ENCODE measurements around the gene ZNF609. TPM values are rescaled to one million over a fixed set of nuclear protein-coding genes. Genes with fewer than 3 reads are reported as not detected.
A peak's percentile ranks its signal among the peaks of the same experiment; 100 is the strongest.

ZNF609 gene
- total and polyA plus RNA-seq, 4 donors: 8.1 to 54.2 (median 22.0) TPM

GRCh38 chr15:64515825-64516224 is 55.4 kb downstream of the ZNF609 start:
- Histone ChIP-seq H3K4me3 (no peak overlapping the region), H3K27ac (ENCODE audit: low read depth in 1 of 2, low read length in 1 of 2) (no peak overlapping the region), H3K9me3 (ENCODE audit: control insufficient read depth in 4 of 4, insufficient read depth in 3 of 4, low read length in 3 of 4) (no peaks in the 10 kb centered on the region), H3K27me3 (ENCODE audit: control insufficient read depth in 3 of 3, insufficient read depth in 3 of 3, low read length in 2 of 3) (no peaks in the 10 kb centered on the region), H3K36me3 (ENCODE audit: control insufficient read depth in 4 of 4, insufficient read depth in 4 of 4, low read length in 4 of 4) (no peaks in the 10 kb centered on the region), H3K4me1 (ENCODE audit: control insufficient read depth in 5 of 5, insufficient read depth in 5 of 5, low read length in 5 of 5) (peaks cover 0 to 14% (median 2%) of the 10 kb centered on the region in 5 donors), H3K9ac (ENCODE audit: insufficient read depth in 1 of 2, low read length in 2 of 2) (no peak overlapping the region)
- DNase-seq: no peak
- no peak for TF ChIP-seq CTCF (IDR thresholded peaks at IDR 0.05; ENCODE audit: control extremely low read depth, extremely low read depth)
- no peak for ATAC-seq (ENCODE audit: insufficient read depth, low FRiP score)
- WGBS, 2 donors: 90 to 92% methylated on average over 9 of the region's 9 CpGs

- Histone ChIP-seq H3K27me3 (ENCODE audit: control insufficient read depth in 3 of 3, insufficient read depth in 3 of 3, low read length in 2 of 3) (no peaks in the 10 kb centered on the region), H3K9me3 (ENCODE audit: control insufficient read depth in 4 of 4, insufficient read depth in 3 of 4, low read length in 3 of 4) (no peaks in the 10 kb centered on the region), H3K4me3 (no peak overlapping the region), H3K4me1 (ENCODE audit: control insufficient read depth in 5 of 5, insufficient read depth in 5 of 5, low read length in 5 of 5) (peaks cover 2 to 26% (median 7%) of the 10 kb centered on the region in 5 donors), H3K9ac (ENCODE audit: insufficient read depth in 1 of 2, low read length in 2 of 2) (no peak overlapping the region), H3K36me3 (ENCODE audit: control insufficient read depth in 4 of 4, insufficient read depth in 4 of 4, low read length in 4 of 4) (no peaks in the 10 kb centered on the region), H3K27ac (ENCODE audit: low read depth in 1 of 2, low read length in 1 of 2) (no peak overlapping the region)
- DNase-seq: no peak
- no peak for ATAC-seq (ENCODE audit: insufficient read depth, low FRiP score)
- no peak for TF ChIP-seq CTCF (IDR thresholded peaks at IDR 0.05; ENCODE audit: control extremely low read depth, extremely low read depth)
Observed at GRCh38 chr15:64519897-64520296, 59.5 kb downstream of the ZNF609 start.

- H3K9ac ChIP-seq (ENCODE audit: insufficient read depth in 1 of 2, low read length in 2 of 2): no peak overlapping the region
- no peak for ATAC-seq (ENCODE audit: insufficient read depth, low FRiP score)
- no peaks in the 10 kb centered on the region for H3K36me3 ChIP-seq (ENCODE audit: control insufficient read depth in 4 of 4, insufficient read depth in 4 of 4, low read length in 4 of 4)
- no peak for TF ChIP-seq CTCF (IDR thresholded peaks at IDR 0.05; ENCODE audit: control extremely low read depth, extremely low read depth)
- no peak overlapping the region for H3K4me3 ChIP-seq
- no peaks in the 10 kb centered on the region for H3K9me3 ChIP-seq (ENCODE audit: control insufficient read depth in 4 of 4, insufficient read depth in 3 of 4, low read length in 3 of 4)
- H3K27ac ChIP-seq (ENCODE audit: low read depth in 1 of 2, low read length in 1 of 2): no peak overlapping the region
- no peak for DNase-seq
- H3K4me1 ChIP-seq (ENCODE audit: control insufficient read depth in 5 of 5, insufficient read depth in 5 of 5, low read length in 5 of 5): peaks cover 0 to 23% (median 4%) of the 10 kb centered on the region in 5 donors
- no peaks in the 10 kb centered on the region for H3K27me3 ChIP-seq (ENCODE audit: control insufficient read depth in 3 of 3, insufficient read depth in 3 of 3, low read length in 2 of 3)
- WGBS, 2 donors: 33 to 38% methylated on average over 1 of the region's 1 CpG
Observed at GRCh38 chr15:64521201-64521600, 60.8 kb downstream of the ZNF609 start.

GRCh38 chr15:64521726-64522164 is 61.4 kb downstream of the ZNF609 start:
- no peak for TF ChIP-seq CTCF (IDR thresholded peaks at IDR 0.05; ENCODE audit: control extremely low read depth, extremely low read depth)
- H3K27me3 ChIP-seq (ENCODE audit: control insufficient read depth in 3 of 3, insufficient read depth in 3 of 3, low read length in 2 of 3): no peaks in the 10 kb centered on the region
- H3K9ac ChIP-seq (ENCODE audit: insufficient read depth in 1 of 2, low read length in 2 of 2): no peak overlapping the region
- ATAC-seq (ENCODE audit: insufficient read depth, low FRiP score): no peak
- no peak for DNase-seq
- WGBS, 2 donors: 18 to 21% methylated on average over 3 of the region's 3 CpGs
- peaks cover 0 to 2% (median 0%) of the 10 kb centered on the region in 4 donors for H3K36me3 ChIP-seq (ENCODE audit: control insufficient read depth in 4 of 4, insufficient read depth in 4 of 4, low read length in 4 of 4)
- peaks cover 0 to 23% (median 4%) of the 10 kb centered on the region in 5 donors for H3K4me1 ChIP-seq (ENCODE audit: control insufficient read depth in 5 of 5, insufficient read depth in 5 of 5, low read length in 5 of 5)
- no peak overlapping the region for H3K4me3 ChIP-seq
- H3K9me3 ChIP-seq (ENCODE audit: control insufficient read depth in 4 of 4, insufficient read depth in 3 of 4, low read length in 3 of 4): no peaks in the 10 kb centered on the region
- peak overlapping the region in 1 of 2 donors; percentile 63 for H3K27ac ChIP-seq (ENCODE audit: low read depth in 1 of 2, low read length in 1 of 2)
